ENCODE results near the gene SURF2. TPM values are rescaled to one million over a fixed set of nuclear protein-coding genes. Genes with fewer than 3 reads are reported as not detected.
"Not testable (repeated sequence)": the region's sequence is repeated elsewhere in the genome, so short reads cannot be mapped to it uniquely, and the experiment has no call there.

The SURF2 gene
- total RNA-seq, 1 donor from 2014 or later = 13.5 TPM

GRCh38 chr9:133375724-133376654 lies 19.6 kb downstream of the SURF2 start, which contains the start of the genes STKLD1 and SURF4:
Gene STKLD1, plus strand, starts transcription at chr9:133376366. Its CDS starts 108 bp downstream, at chr9:133376474.
Gene SURF4, minus strand, starts transcription at chr9:133376060. Its CDS starts 91 bp downstream, at chr9:133375969.
- DNase-seq (ENCODE audit: low spot score) = peak; percentile 99

- DNase-seq (ENCODE audit: low spot score) = not testable (repeated sequence)
These were observed 20.9 kb downstream of the SURF2 start for GRCh38 chr9:133377280-133377679.

- DNase-seq (ENCODE audit: low spot score) = no peak
These were observed 21.4 kb downstream of the SURF2 start for GRCh38 chr9:133377721-133378216.

- DNase-seq (ENCODE audit: low spot score) = no peak
These were observed 22.1 kb downstream of the SURF2 start for GRCh38 chr9:133378408-133378962.

GRCh38 chr9:133379153-133380086 lies 23.1 kb downstream of the SURF2 start:
- no peak for DNase-seq (ENCODE audit: low spot score)

GRCh38 chr9:133380734-133381133 lies 24.4 kb downstream of the SURF2 start:
- DNase-seq (ENCODE audit: low spot score) = no peak

GRCh38 chr9:133382507-133383141 lies 26.3 kb downstream of the SURF2 start:
- no peak for DNase-seq (ENCODE audit: low spot score)

GRCh38 chr9:133383438-133383837 lies 27.1 kb downstream of the SURF2 start:
- DNase-seq (ENCODE audit: low spot score) = no peak

- no peak for DNase-seq (ENCODE audit: low spot score)
These were observed 28.5 kb downstream of the SURF2 start for GRCh38 chr9:133384736-133385321.

GRCh38 chr9:133385452-133385851 lies 29.1 kb downstream of the SURF2 start:
- no peak for DNase-seq (ENCODE audit: low spot score)

GRCh38 chr9:133386338-133386737 lies 30.0 kb downstream of the SURF2 start:
- DNase-seq (ENCODE audit: low spot score) = no peak

GRCh38 chr9:133387680-133388079 lies 31.3 kb downstream of the SURF2 start:
- no peak for DNase-seq (ENCODE audit: low spot score)

- DNase-seq (ENCODE audit: low spot score) = no peak
These were observed 32.7 kb downstream of the SURF2 start for GRCh38 chr9:133389025-133389557.

GRCh38 chr9:133389562-133389961 lies 33.2 kb downstream of the SURF2 start:
- DNase-seq (ENCODE audit: low spot score) = no peak

GRCh38 chr9:133390713-133391112 lies 34.4 kb downstream of the SURF2 start:
- no peak for DNase-seq (ENCODE audit: low spot score)

GRCh38 chr9:133391449-133391848 lies 35.1 kb downstream of the SURF2 start:
- DNase-seq (ENCODE audit: low spot score) = not testable (repeated sequence)

- DNase-seq (ENCODE audit: low spot score) = not testable (repeated sequence)
These were observed 36.0 kb downstream of the SURF2 start for GRCh38 chr9:133392308-133392707.

GRCh38 chr9:133393399-133393798 lies 37.0 kb downstream of the SURF2 start:
- DNase-seq (ENCODE audit: low spot score) = no peak

GRCh38 chr9:133394687-133395271 lies 38.4 kb downstream of the SURF2 start:
- DNase-seq (ENCODE audit: low spot score) = no peak

Data from mesenteric fat pad (tissue), 1 donor.